Gastrocnemius medialis (tissue), 4 donors: ENCODE data around the gene AURKAIP1. TPM values are rescaled to one million over a fixed set of nuclear protein-coding genes. Genes with fewer than 3 reads are reported as not detected.

Source experiments
- ATAC-seq, 2 donors: fragments of 150-250 bp; one replicate each; pipeline ENCODE4 v1.9.1; 2016
- DNase-seq, 2 donors: peaks; one replicate each; pipeline ENCODE4 v3.0.0-alpha.2; 2019
- H3K27ac ChIP-seq, 4 donors: fragments of 200-600 bp; sonication (generic); 1 replicate in 1 of 4; 2 replicates in 3 of 4; pipeline ENCODE4 v1.5.1; 2016 to 2018; ENCODE audit warnings: mild to moderate bottlenecking in 2 of 4, moderate library complexity in 1 of 4
- H3K27me3 ChIP-seq, 3 donors: fragments of 200-600 bp; sonication (generic) in 2 of 3; 1 replicate in 1 of 3; 2 replicates in 2 of 3; pipeline versions ENCODE4 v1.5.1 to v1.6.0; 2016 to 2019; ENCODE audit warnings: mild to moderate bottlenecking in 1 of 3, moderate library complexity in 1 of 3
- H3K36me3 ChIP-seq, 2 donors: fragments of 200-600 bp; sonication (generic) in 1 of 2; one replicate each; pipeline ENCODE4 v1.5.1; 2017 to 2018
- H3K4me1 ChIP-seq, 2 donors: fragments of 200-600 bp; sonication (generic) in 1 of 2; one replicate each; pipeline ENCODE4 v1.5.1; 2016 to 2017; ENCODE audit warnings: mild to moderate bottlenecking in 2 of 2
- H3K4me3 ChIP-seq, 4 donors: fragments of 200-600 bp; sonication (generic) in 3 of 4; 1 replicate in 1 of 4; 2 replicates in 3 of 4; pipeline ENCODE4 v1.5.1; 2016 to 2019; ENCODE audit warnings: mild to moderate bottlenecking in 2 of 4
- H3K9me3 ChIP-seq, 3 donors: fragments of 200-600 bp; sonication (generic) in 2 of 3; 1 replicate in 1 of 3; 2 replicates in 2 of 3; pipeline ENCODE4 v1.5.1; 2016 to 2019
- CTCF ChIP-seq, 5 experiments: fragments of 450-650 bp in 3 of 5; fragments of 200-600 bp in 2 of 5; sonication (generic) in 2 of 5; IDR thresholded peaks in 4 of 5; conservative IDR thresholded peaks in 1 of 5; 1 replicate in 4 of 5; 2 replicates in 1 of 5; pipeline ENCODE4 v1.5.1; 2016 to 2019; ENCODE audit warnings: antibody characterized with exemption in 5 of 5, mild to moderate bottlenecking in 3 of 5, moderate library complexity in 3 of 5
- POLR2A ChIP-seq, 2 donors: fragments of 450-650 bp; IDR thresholded peaks; one replicate each; pipeline ENCODE4 v1.6.1; 2017; ENCODE audit warnings: antibody characterized with exemption in 2 of 2, mild to moderate bottlenecking in 2 of 2, moderate library complexity in 2 of 2
- in situ Hi-C, 4 donors: fragments of 200-750 bp; cut with MboI; loops; one replicate each; pipeline versions ENCODE4 v1.15.0 to v1.8.0; 2017; ENCODE audit warnings: low sequenced_read_pairs in 4 of 4
- intact Hi-C: fragments of 100-400 bp; cut with DNase I; formaldehyde crosslinking; loops from one replicate; pipeline ENCODE4 v1.15.1; 2023; ENCODE audit warnings: low total_unique reads
- total RNA-seq, 4 donors: library from RNA; depleted of rRNA; stranded (reverse); fragments of >200 nt; gene quantifications; one replicate each; pipeline versions ENCODE4 v1.1.0 to v1.2.3, GENCODE V29; 2016

Gene AURKAIP1
- total RNA-seq, 4 donors from 2014 or later, result 165 to 450 (median 234) TPM

GRCh38 chr1:1393014-1393413 lies 18.0 kb upstream of the AURKAIP1 start:
- intact Hi-C loops (loop anchor here (5.0 kb wide), 1 partner anchor 454 kb away; no protein-coding TSS in a partner anchor), in situ Hi-C loops (no loop called here)
- ATAC-seq, result no peak
- TF ChIP-seq POLR2A (IDR thresholded peaks at IDR 0.05) (no peak), CTCF (IDR thresholded peaks at IDR 0.05 in 4 of 5, conservative IDR thresholded peaks at IDR 0.05 in 1 of 5) (no peak)
- H3K4me3 ChIP-seq, result no peak overlapping the region
- H3K36me3 ChIP-seq, result peaks cover 10 to 93% of the 10 kb centered on the region in 2 donors
- peaks cover 20 to 32% of the 10 kb centered on the region in 2 donors for H3K4me1 ChIP-seq
- DNase-seq, result no peak
- H3K27me3 ChIP-seq, result no peaks in the 10 kb centered on the region
- H3K27ac ChIP-seq, result peak overlapping the region in 1 of 4 donors; percentile 65
- no peaks in the 10 kb centered on the region for H3K9me3 ChIP-seq

- TF ChIP-seq CTCF (IDR thresholded peaks at IDR 0.05 in 4 of 5, conservative IDR thresholded peaks at IDR 0.05 in 1 of 5) (no peak), POLR2A (IDR thresholded peaks at IDR 0.05) (no peak)
- Histone ChIP-seq H3K4me3 (no peak overlapping the region), H3K27ac (no peak overlapping the region), H3K27me3 (no peaks in the 10 kb centered on the region), H3K4me1 (peaks cover 9 to 22% of the 10 kb centered on the region in 2 donors), H3K9me3 (no peaks in the 10 kb centered on the region), H3K36me3 (peaks cover 10 to 95% of the 10 kb centered on the region in 2 donors)
- ATAC-seq (no peak), DNase-seq (no peak)
- in situ Hi-C loops, result no loop called here
- intact Hi-C loops, result loop anchor here (5.0 kb wide), 1 partner anchor 456 kb away; no protein-coding TSS in a partner anchor
Observed at GRCh38 chr1:1391225-1391624, 16.2 kb upstream of the AURKAIP1 start.

- Histone ChIP-seq H3K36me3 (peaks cover 10 to 98% of the 10 kb centered on the region in 2 donors), H3K9me3 (no peaks in the 10 kb centered on the region), H3K4me3 (no peak overlapping the region), H3K4me1 (peaks cover 9 to 21% of the 10 kb centered on the region in 2 donors), H3K27ac (no peak overlapping the region), H3K27me3 (no peaks in the 10 kb centered on the region)
- in situ Hi-C loops (no loop called here), intact Hi-C loops (loop anchor here (5.0 kb wide), 1 partner anchor 457 kb away; no protein-coding TSS in a partner anchor)
- no peak for DNase-seq
- ATAC-seq, result no peak
- TF ChIP-seq CTCF (IDR thresholded peaks at IDR 0.05 in 4 of 5, conservative IDR thresholded peaks at IDR 0.05 in 1 of 5), result no peak
- no peak for TF ChIP-seq POLR2A (IDR thresholded peaks at IDR 0.05)
Observed at GRCh38 chr1:1390675-1391074, 15.7 kb upstream of the AURKAIP1 start.

GRCh38 chr1:1388078-1388472 lies 13.1 kb upstream of the AURKAIP1 start:
- intact Hi-C loops (no loop called here), in situ Hi-C loops (no loop called here)
- H3K27me3 ChIP-seq, result no peaks in the 10 kb centered on the region
- H3K4me1 ChIP-seq, result peaks cover under 1 to 2% of the 10 kb centered on the region in 2 donors
- no peak overlapping the region for H3K27ac ChIP-seq
- H3K36me3 ChIP-seq, result peaks cover 10 to 73% of the 10 kb centered on the region in 2 donors
- ATAC-seq, result no peak
- no peak overlapping the region for H3K4me3 ChIP-seq
- DNase-seq, result no peak
- no peak for TF ChIP-seq CTCF (IDR thresholded peaks at IDR 0.05 in 4 of 5, conservative IDR thresholded peaks at IDR 0.05 in 1 of 5)
- TF ChIP-seq POLR2A (IDR thresholded peaks at IDR 0.05), result no peak
- H3K9me3 ChIP-seq, result no peaks in the 10 kb centered on the region
